Astrocyte of the cerebellum (primary cell): ENCODE measurements around the gene TFAP2E.

Experiments
- DNase-seq: peaks from one replicate; pipeline ENCODE4 v3.0.0-alpha.2; 2011; ENCODE audit warnings: low read depth
- H3K4me3 ChIP-seq: 2 replicates; pipeline ENCODE4 v1.5.1; 2011; ENCODE audit warnings: mild to moderate bottlenecking, low read depth, low read length, moderate library complexity
- CTCF ChIP-seq: IDR thresholded peaks from 2 replicates; pipeline ENCODE4 v1.5.1; 2012; ENCODE audit warnings: low read length, low read depth, moderate library complexity, mild to moderate bottlenecking; ENCODE audit errors: missing control alignments
- in situ Hi-C: cut with HindIII; loops from 2 replicates; pipeline ENCODE4 v1.10.0; 2017; ENCODE audit warnings: low sequenced_read_pairs

TFAP2E gene

GRCh38 chr1:35594005-35594760 lies 21.1 kb downstream of the TFAP2E start:
- no peak overlapping the region for H3K4me3 ChIP-seq
- in situ Hi-C loops = no loop called here
- no peak for DNase-seq
- no peak for TF ChIP-seq CTCF

DNA sequence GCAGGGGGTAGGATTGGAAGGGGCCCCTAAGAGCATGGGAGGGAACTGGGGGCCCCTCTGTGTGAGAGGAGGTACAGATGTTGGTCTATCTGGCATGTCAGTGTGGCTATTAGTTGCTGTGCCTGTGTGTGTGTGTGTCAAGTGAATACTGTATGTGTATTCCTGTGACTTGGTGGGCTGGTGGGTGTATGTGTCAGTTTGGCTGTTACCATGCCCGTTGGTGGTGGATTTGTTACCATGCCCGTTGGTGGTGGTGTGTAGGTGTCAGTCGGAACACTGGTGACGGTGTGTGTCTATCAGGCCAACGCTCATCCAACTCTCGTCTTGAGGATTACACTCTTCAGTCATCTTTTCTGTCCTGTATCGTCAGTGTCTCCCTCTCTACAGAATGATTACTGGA lies 22.6 kb downstream of the TFAP2E start:
- TF ChIP-seq CTCF = no peak
- DNase-seq = no peak
- in situ Hi-C loops = no loop called here
- no peak overlapping the region for H3K4me3 ChIP-seq

DNA sequence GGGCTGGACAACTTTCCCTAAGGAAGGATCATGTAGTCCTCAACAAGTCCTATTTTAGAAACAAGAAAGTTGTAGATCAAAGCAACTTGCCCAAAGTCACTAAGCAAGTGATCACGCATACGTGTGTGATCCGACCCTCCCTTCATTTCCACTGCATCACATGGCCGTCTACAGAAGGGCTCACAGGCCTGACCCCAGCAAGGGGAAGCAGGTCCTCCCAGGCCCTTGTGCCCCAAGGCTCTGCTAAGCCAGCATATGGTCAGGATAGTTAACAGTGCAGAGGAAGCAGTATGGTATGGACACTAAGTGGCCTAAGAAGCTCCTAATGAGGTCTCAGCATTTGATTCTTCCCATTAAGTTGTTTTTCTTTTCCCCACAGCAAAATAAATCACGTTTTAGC lies 24.8 kb downstream of the TFAP2E start:
- H3K4me3 ChIP-seq = no peak overlapping the region
- no peak for DNase-seq
- no peak for TF ChIP-seq CTCF
- in situ Hi-C loops = no loop called here

DNA sequence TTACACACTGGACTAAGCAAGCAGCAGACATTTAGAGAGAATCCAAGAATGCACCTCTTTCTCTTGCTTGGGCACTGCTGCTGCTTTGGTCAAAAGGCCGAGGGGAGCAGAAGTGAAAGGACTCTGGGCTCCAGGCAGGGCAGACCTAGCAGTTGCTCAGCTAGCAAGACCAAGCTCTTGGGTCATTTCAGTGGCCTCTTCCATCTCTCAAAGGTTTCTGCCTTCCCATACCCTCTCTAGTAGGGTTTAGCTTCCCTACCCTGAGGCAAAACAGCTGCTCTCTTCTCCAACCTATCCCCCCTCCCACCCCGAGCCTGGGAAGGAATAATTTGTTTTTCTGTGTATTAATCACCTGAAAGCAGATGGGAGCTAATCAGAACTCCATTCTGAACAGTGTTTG lies 25.8 kb downstream of the TFAP2E start:
- in situ Hi-C loops = no loop called here
- DNase-seq = no peak
- no peak for TF ChIP-seq CTCF
- no peak overlapping the region for H3K4me3 ChIP-seq

DNA sequence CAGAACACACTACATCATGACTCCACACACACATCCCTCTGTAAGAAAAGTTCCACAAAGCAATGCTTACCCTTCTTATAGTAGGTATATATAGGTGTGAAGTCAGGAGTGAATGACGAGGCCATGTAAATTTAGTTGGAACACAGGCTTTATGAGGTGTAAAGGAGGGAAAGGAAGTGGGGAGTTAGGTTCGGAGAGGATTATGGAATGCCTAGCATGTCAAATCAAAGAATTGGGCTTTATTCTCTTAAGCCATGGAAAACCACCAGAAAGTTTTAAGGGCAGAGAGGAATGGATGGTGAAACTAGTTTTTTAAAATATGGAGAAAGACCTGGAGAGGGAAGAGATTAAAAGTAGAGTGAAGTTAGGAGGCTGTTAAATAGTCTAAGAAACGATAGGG lies 26.3 kb downstream of the TFAP2E start:
- in situ Hi-C loops = no loop called here
- H3K4me3 ChIP-seq = no peak overlapping the region
- DNase-seq = no peak
- no peak for TF ChIP-seq CTCF

GRCh38 chr1:35600593-35600992 lies 27.5 kb downstream of the TFAP2E start:
- in situ Hi-C loops = no loop called here

More at GRCh38 chr1:35600593-35600992, 27.5 kb downstream of the TFAP2E start:
- no peak for TF ChIP-seq CTCF
- H3K4me3 ChIP-seq = no peak overlapping the region
- no peak for DNase-seq
